ENCODE measurements around the gene CD19.
"Not testable (repeated sequence)": the region's sequence is repeated elsewhere in the genome, so short reads cannot be mapped to it uniquely, and the experiment has no call there.

The CD19 gene

DNA sequence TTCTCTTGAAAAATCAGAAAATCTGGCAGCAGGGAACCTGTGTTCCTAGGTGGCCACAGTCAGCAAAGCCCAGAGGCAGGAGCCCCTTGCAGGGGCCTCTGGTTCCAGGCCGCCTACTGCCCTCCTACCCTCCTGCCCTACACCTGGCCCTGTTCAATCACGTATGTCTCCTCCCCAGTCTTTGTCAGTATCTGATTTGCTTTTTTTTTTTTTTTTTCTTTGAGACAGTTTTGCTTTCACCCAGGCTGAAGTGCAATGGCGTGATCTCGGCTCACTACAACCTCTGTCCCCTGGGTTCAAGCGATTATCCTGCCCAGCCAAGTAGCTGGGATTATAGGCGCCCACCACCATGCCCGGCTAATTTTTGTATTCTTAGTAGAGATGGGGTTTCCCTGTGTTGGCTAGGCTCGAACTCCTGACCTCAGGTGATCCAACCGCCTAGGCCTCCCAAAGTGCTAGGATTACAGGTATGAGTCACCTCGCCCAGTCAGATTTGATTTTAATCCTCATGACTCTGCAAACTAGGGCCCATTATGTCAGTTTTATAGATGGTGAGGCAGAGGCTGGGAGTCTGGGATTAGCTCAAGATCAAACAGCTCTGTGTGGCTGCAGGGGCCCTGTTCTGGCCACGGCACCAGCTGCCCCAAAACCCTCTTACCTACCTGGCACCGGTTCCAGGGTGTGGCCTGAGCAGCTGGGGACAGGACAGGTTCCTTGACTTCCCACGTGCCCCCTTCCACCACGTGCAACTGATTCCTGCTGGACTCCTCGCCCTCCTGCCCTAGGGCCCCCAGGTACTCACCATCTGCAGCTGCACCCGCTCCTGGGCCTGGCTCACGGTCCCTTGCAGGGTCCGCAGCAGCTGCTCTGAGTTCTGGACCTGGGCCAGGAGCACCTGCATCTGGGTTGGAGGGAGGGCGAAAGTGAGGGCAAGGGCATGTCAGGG, 21.4 kb upstream of the CD19 start:
- no peak for DNase-seq

DNA sequence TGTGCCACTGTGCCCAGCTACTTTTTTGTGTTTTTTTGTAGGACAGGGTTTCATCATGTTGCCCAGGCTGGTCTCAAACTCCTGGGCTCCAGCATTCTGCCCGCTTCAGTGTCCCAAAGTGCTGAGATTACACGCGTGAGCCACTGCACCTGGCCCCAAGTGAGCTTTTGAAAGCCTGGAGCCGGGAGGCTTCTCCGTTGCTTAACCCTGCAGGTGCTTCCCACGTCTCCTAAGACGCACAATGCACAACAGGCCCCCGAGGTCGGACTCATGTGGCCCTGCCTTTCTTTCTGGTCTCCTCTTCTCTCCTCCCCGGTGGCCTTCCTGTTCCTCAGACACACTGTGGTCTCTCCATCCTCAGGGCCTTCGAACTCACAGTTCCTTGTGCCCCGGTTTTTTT, 19.2 kb upstream of the CD19 start:
- no peak for DNase-seq

DNA sequence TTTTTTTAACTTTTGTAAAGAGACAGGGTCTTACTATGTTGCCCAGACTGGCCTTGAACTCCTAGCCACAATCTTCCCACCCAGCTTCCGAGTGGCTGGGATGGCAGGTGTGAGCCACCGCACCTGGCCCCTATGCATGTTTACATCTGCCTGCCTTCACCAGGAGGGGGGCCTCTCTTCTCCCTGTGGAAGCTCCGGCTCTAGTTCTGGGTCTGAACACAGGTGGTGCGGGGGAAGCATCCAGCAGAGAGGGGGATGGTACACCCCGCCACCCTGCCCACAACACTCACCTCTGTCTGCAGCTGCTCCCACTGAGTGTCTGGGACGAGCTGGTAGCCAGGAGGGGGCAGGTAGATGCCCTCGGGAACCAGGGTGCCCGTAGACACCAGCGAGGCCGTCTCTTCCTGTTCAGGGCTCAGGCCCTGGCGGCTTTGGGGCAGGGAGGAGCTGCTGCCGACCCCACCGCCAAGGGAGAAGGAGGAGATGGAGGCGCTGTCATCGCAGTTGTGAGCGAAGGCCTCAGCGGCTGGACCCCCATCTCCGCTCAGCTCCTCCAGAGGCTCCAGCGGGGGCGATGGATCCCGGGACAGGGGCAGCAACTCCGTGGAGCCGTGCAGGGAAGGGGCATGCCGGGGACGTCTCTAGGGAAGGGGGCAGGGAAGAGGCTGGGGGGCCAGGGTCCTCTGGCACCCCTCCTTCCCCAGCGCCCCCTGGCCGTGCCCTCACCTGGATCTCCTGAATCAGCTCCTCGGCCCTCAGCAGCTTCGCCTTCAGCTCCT, 17.6 kb upstream of the CD19 start:
- no peak for DNase-seq

DNA sequence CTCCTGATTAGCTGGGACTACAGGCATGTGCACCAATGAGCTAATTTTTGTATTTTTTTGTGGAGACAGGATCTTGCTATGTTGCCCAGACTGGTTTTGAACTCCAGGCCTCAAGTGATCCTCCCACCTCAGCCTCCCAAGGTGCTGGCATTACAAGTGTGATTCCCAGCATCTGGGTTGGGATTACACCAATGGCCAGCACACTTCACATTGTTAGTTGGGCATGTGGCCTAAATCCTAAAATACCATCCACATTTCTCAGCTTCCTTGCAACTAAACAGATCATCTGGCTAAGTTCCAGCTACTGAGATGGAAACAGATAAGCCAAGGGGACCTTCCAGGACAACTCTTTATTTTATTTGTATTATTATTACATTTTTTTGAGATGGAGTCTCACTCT, 16.6 kb upstream of the CD19 start:
- DNase-seq, result peak; percentile 60

DNA sequence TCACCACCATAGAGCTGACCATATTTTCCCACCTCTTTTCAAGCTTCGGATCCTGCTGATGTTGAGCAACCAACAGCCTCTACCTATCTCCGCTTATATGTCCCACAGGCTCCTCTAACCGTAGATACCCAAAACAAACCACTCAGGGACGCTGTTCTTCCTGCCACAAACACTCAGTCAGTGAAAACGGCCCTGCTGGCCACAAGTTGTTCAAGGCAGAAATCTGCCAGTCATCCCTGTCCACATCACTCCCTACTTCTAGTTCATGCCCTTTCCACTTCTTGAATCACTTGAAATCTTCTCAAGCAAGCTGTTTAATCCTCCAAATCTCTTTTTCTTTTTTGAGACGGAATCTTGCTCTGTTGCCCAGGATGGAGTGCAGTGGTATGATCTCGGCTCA, 14.7 kb upstream of the CD19 start:
- no peak for DNase-seq

DNA sequence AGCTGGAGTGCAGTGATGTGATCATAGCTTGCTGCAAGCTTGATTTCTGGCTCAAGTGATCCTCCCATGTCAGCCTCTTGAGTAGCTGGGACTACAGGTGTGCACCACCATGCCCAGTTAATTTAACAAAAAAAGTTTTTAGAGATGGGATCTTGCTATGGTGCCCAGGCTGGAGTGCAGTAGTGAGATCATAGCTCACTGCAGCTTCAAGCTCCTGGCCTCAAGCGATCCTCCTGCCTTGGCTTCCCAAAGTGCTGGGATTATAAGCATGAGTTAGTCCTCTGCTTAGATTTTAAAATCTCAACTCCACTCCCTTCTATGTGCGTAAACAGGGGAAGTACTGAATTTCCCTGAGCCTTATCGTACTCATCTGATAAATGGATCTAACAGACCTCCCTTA, 13.1 kb upstream of the CD19 start:
- no peak for DNase-seq

DNA sequence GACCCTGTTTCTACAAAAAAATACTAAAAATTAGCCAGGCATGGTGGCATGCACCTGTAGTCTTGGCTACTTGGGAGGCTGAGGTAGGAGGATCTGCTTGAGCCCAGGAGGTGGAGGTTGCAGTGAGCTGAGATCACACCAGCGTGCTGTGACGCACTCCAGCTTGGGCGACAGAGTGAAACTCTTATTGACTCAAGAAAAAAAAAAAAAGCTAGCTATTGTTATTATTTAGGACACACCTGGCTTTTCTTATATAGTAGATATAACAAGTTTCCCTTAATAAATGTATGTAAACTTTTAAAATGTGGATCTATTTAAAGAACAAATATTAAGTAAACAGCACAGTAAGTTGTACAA, 8.6 kb upstream of the CD19 start:
- no peak for DNase-seq

DNA sequence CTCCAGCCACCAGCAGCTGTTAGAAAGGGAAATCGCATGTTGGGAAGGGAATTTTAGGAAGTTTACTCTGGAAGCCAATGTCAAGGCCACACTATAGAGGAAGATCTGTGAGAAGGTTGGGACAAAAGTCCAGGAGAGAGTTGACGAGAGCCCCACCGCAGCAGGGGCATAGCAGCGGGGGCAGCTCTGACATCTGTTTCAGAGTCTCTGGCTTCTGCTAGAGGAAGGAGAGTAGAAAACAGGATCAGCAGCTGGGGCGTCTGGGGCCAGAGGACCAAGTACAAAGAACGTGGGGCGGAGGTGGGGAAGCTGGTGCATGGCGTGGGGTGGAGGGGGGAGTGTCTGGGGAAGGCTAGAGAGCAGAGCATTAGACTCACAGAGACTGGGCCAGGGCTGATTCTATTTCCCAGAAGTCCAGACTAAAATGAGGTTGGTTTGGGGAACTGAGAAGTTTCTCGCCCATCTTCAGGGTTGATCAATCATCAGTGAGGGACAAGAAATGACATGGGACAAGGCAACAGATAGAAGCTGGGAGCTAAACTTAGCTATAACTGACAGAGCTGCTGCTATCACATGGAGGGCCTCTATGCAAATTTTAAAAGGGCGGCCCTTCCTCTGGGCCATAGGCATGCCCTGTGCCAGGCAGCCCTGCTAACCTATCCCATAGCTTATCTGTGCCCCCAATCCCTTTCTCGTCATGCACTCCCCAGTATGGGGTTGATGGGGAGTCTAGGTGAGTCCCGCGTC, 7.9 kb upstream of the CD19 start:
- no peak for DNase-seq

DNA sequence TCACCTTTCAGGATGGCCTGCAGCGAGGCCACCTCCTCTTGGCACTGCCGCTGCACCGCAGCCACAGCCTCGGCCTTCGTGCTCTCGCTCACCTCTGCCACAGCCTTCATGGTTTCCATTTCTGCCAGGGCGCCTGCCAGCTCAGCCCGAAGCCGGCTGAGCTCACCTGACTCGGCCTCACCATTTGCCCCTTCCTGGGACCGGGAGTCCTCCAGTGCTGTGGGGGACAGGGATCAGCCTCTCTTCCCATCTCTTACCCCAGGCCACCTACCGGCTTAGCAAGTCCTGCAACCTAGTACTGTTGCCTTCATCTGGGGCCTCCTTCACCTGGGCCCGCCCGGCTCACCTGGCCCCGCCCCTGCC, 7.4 kb upstream of the CD19 start:
- DNase-seq, result no peak

DNA sequence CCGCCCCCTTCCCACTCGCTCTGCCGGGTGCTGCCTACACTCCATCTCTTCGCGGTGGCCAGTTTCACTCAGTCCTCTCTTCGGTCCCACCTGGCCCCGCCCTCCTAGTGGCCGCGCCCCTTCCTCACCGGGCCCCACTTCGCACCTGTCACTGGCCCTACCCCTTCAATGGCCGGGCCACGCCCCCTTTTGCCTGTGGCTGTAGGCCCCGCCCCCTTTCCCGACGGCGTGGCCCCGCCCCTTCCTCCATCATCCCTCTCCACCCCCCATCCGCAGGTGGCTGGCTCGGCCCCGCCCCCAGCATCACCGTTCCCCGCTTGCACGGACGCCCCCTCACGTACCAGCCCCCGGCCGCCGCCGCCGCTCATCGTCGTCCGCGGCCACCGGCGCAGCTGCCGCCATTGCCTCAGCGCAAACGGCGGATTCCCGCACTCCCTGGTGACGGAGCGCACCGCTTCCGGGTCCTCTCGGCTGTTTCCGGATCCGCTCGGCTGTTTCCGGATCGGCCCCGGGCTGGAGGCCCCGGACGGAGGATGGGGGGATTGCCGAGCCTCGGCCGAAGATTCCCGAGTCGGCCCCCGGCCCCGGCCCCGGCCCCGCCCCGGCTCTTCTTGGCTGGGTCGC, 6.9 kb upstream of the CD19 start, which contains the start of gene RABEP2:
Gene RABEP2, minus strand, starts transcription at position 477 of the 624 bp plus-strand sequence. Its CDS starts 75 bp downstream, at position 402.
- peak; percentile 87 for DNase-seq

DNA sequence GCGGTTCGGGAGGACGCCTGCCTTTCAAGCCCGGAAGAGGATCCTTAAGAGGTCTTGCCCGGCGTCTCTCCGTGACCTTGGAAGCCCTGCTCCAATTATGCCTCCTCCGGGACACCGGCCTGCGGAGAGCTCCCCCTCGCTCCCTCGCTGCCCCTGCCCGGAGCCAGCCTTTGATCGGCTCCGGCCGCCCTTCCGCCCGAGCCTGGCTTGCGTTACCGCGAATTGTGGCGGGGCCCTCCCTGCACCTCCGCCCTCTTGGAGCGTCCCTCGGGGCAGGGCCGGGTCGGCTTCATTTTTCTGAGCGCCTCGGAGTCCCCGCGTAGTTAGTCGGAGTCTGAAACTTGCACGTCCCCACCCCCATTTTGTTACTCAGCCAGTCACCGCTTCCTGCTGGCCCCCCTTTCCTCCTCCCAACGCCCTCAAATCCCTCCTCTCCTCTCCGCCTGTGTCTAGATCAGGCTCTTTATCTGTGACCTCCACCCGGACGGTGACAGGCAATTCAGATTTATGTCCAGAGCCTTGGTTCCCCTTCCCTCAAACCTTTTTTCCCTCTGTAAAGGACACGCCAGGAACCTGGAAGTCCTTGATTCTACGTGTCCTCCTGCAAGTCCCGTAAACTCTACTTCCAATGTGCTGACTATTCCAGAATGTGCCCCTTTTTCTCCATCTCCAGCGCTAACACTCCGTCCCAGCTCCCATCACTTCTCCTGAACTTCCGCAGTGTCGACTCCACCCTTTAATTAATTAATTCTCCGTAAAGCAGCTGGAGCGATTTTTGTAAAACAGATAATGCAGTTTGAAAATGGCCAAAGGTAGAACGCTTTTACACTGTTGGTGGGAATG, 6.2 kb upstream of the CD19 start:
- DNase-seq, result peak; percentile 82

DNA sequence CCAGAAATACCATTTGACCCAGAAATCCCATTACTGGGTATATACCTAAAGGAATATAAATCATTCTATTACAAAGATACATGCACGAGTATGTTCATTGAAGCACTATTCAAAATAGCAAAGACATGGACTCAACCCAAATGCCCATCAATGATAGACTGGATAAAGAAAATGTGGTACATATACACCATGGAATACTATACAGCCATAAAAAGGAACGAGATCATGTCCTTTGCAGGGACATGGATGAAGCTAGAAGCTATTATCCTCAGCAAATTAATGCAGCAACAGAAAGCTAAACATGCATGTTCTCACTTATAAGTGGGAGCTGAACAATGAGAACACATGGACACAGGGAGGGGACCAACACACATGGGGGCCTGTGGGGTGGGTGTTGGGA, 5.5 kb upstream of the CD19 start:
- DNase-seq, result not testable (repeated sequence)

DNA sequence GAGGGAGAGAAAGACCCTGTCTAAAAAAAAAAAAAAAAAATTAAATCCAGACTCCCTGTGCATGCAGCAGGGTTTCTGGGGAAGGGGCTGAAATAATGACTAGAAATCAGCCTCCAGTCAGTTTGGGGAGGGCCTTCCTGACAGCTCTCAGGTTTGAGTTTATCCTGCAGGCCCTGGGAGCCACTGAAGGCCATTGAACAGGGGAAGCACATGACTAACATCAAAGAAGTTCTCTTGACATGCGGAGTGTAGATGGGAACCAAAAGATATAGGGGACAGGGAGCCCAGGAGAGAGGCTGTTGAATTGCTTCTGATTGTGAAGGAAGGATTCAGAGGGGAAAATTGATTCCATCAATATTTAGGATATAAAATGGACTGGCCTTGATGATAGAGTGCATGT, 4.0 kb upstream of the CD19 start:
- DNase-seq, result no peak

DNA sequence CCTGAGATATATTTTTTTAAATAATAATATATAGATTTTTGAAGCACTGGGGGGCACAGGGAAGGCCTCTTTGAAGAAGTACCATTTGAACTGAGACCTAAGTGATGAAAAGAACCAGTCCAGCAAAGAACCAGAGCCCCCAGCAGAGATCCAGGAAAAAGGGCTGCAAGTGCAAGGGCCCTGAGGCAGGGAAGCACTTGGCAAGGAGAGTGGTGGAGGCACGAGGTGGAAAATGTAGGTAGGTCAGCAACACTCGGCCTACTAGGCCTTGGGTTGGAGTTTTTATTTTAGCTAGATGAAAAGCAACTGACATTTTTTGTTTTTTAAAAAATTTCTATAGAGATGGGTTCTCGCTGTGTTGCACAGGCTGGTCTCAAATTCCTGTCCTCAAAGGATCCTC, 1.6 kb upstream of the CD19 start:
- DNase-seq, result no peak

DNA sequence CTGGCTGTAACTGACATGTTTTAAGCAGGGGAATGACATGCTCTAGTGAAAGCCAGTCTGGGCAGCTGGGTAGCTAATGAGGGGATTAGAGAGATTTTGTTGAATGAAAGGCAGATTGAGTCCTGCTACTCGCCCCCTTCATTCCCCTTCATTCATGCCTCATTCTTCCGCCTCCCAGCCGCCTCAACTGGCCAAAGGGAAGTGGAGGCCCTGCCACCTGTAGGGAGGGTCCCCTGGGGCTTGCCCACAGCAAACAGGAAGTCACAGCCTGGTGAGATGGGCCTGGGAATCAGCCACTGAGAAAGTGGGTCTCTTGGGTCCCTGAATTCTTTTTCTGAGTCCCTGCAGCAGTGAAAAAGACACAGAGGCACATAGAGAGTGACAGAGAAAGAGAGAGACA, 1.1 kb upstream of the CD19 start:
- DNase-seq, result no peak

DNA sequence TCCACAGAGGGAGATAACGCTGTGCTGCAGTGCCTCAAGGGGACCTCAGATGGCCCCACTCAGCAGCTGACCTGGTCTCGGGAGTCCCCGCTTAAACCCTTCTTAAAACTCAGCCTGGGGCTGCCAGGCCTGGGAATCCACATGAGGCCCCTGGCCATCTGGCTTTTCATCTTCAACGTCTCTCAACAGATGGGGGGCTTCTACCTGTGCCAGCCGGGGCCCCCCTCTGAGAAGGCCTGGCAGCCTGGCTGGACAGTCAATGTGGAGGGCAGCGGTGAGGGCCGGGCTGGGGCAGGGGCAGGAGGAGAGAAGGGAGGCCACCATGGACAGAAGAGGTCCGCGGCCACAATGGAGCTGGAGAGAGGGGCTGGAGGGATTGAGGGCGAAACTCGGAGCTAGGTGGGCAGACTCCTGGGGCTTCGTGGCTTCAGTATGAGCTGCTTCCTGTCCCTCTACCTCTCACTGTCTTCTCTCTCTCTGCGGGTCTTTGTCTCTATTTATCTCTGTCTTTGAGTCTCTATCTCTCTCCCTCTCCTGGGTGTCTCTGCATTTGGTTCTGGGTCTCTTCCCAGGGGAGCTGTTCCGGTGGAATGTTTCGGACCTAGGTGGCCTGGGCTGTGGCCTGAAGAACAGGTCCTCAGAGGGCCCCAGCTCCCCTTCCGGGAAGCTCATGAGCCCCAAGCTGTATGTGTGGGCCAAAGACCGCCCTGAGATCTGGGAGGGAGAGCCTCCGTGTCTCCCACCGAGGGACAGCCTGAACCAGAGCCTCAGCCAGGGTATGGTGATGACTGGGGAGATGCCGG, 769 bp downstream of the CD19 start:
- DNase-seq, result no peak

DNA sequence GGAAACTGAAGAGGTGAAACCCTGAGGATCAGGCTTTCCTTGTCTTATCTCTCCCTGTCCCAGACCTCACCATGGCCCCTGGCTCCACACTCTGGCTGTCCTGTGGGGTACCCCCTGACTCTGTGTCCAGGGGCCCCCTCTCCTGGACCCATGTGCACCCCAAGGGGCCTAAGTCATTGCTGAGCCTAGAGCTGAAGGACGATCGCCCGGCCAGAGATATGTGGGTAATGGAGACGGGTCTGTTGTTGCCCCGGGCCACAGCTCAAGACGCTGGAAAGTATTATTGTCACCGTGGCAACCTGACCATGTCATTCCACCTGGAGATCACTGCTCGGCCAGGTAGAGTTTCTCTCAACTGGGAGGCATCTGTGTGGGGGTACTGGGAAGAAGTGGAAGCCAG, 1.4 kb downstream of the CD19 start:
- no peak for DNase-seq

DNA sequence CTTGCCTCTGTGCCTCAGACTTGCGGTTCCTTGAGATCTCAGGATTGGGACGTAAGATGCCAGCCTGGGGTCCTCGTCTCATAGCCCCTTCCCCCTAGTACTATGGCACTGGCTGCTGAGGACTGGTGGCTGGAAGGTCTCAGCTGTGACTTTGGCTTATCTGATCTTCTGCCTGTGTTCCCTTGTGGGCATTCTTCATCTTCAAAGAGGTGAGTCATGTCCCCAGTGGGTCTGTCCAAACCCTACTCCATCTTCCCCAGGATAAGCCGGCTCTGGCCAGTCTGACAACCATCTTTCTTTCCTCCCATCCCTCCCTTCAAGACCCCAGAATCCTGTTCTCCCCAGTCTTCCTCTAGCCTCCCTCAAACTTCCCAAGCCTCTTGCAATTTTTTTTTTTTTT, 3.6 kb downstream of the CD19 start:
- DNase-seq, result no peak

DNA sequence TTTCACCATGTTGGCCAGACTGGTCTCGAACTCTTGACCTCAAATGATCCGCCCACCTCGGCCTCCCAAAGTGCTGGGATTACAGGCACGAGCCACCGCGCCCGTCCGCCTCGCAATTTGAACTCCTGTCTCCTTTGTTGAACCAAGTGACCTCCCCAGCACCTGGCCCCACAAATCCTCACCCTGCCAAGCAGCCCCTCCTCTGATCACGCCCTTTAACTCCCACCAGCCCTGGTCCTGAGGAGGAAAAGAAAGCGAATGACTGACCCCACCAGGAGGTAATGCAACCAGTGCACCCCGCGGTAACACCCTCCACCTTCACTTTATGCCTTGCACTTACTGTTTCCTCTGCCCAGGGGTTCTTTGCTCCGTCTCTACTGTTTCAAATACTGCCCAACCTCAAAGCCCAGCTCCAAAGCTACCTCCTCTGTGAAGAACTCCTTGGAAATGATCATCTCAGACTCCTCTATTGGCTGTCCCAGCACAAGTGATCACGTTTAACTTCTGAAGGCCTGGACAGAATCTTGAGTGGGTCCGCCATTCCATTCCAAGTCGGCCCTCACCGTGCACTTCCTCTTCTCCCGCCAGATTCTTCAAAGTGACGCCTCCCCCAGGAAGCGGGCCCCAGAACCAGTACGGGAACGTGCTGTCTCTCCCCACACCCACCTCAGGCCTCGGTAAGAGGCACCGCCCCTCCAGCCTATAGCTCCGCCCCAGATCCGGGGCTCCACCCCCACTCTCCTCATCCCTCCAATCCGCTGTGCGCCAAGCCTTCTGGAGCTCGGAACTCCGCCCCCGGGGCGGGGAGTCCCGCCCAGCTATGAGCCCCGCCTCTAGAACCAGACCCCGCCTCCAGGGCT, 4.4 kb downstream of the CD19 start:
- DNase-seq, result peak; percentile 60

DNA sequence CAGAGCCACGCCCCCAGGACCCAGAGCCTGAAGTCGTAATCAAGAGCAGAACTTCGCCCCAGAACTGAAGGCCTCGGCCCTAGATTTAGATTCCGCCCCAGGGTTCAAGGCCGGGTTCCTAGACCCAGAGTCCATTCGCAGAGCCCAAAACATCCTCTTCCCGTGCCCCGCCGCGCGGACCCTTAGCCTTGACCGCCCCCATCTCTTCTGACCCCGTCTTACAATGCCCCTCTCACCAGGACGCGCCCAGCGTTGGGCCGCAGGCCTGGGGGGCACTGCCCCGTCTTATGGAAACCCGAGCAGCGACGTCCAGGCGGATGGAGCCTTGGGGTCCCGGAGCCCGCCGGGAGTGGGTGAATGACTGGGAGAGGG, 5.0 kb downstream of the CD19 start:
- DNase-seq, result no peak
